ENCODE results near the gene ZNF148.

- TF ChIP-seq CTCF (conservative IDR thresholded peaks at IDR 0.05 in 1 of 2, IDR thresholded peaks at IDR 0.05 in 1 of 2; ENCODE audit: extremely low read depth in 1 of 2, insufficient read depth in 1 of 2, low read depth in 1 of 2, low read length in 2 of 2) (no peak), EZH2 (IDR thresholded peaks at IDR 0.05; ENCODE audit: borderline replicate concordance, low read length) (no peak)
Observed at GRCh38 chr3:125214738-125215137, 160.4 kb downstream of the ZNF148 start.

Measured in mammary epithelial cell (primary cell).